Activated naive CD8-positive, alpha-beta T cell treated with anti-CD3 and anti-CD28 coated beads, Interleukin-2, amount 50 U/mL, for 16 hours (primary cell): ENCODE measurements around the gene PCDHGC4.

Source experiments
- DNase-seq: peaks from one replicate; pipeline ENCODE4 v3.0.0-alpha.2; 2020; ENCODE audit warnings: low read depth, low spot score

PCDHGC4 gene

DNA sequence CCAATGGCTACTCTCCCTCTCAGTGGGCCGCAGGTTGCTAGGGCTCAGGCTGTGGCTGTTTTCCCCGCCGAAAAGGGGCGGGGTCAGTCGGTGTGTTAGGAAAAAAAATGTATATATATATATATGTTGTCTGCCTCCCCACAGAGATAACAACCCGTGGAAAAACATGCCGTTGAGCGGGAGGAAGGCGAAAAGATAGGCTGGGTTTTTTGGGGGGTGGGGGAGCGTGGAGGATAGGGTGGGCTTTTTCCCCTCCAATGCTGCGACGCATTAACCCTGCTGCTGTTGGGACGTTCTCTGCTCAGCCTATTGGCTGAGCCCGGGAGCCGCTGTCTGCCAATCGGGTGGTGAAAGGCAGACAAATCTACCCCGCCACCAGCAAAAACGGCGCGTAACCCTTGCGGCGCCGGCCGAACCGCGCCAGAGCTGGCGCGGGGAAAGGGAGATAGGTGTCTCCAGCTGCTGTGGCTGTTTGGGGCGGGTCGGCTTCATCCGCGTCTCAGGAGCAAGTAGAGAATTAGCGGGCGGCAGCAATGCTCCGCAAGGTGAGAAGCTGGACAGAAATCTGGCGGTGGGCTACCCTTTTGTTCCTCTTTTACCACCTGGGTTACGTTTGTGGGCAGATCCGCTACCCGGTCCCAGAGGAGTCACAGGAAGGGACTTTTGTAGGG is at the start of gene PCDHGC4:
PCDHGC4 (plus strand) TSS at position 390 of the 671 bp plus-strand sequence; CDS start at position 534, 144 bp downstream.
- no peak for DNase-seq

DNA sequence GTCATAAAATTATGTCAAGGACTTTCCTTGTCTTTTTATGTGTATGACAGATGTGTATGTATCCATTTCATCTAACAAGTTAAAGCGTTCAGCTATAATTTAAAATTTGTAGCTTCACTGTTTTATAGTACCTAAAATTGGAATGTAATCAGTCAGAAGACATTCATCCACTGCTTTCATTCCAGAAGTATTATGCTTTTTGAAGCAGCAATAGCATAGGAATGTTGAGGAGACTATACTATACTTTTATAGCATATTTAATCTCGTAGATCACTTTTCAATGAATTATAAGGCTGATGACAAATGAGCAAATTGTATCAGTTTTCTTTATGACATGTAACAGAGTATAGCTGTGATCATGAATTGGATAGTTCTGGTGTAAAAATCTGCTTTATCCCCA is 47.6 kb upstream of the PCDHGC4 start:
- DNase-seq = no peak

- no peak for DNase-seq
Observed at GRCh38 chr5:141439411-141440141, 45.3 kb upstream of the PCDHGC4 start.

DNA sequence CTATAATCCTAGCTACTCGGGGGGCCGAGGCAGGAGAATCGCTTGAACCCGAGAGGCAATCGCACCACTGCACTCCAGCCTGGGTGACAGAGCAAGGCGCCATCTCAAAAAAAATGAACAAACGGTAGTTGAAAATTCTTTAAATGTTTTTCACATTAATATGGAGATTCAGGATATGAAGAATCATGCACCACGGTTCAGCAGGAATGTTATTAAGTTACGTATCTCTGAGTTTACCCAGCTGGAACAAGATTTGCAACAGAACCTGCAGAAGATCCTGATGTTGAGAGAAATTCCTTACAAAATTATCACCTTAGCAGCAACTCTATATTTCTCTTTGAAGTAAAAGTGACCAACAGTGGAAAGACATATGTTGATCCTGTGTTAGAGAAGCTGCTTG is 44.5 kb upstream of the PCDHGC4 start:
- no peak for DNase-seq

GRCh38 chr5:141441571-141442170 is 43.2 kb upstream of the PCDHGC4 start:
- DNase-seq = no peak

DNA sequence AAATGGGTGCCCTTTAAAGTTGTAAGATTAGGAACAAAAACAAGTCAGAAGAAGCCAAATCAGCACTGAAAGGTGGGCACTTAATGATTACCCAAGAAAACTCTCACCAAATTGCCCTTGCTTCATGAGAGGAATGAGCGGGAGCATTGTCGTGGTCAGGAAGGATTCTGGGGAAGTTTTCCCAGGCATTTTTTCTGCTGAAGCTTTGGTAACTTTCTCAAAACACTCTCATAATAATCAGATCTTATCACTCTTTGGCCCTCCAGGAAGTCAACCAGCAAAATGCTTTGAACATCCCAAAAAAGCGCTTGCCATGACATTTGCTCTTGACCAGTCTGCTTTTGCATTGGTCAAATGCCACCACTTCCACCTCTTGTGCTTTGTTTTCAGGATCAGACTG is 19.5 kb upstream of the PCDHGC4 start:
- DNase-seq = no peak

DNA sequence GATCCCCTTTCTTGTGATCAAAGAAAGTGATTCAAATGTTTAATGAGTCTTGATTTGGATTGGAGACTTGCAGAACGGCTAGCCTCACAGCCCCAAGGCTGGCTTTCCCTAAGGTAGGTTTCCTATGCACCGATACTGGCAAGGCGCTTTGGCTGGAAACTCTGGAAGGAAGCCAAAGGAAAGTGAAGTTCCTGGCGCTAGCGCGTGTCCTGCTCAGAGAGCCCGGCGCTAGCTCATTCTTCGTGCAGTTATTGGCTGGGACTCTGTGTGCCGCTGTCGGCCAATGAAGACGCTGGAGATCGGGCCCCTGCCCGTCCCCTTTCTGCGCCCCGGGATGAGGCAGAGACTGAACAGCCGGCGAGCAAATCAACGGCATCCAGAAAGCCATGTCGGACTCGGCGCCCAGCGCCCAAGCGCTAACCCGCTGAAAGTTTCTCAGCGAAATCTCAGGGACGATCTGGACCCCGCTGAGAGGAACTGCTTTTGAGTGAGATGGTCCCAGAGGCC is 9.2 kb upstream of the PCDHGC4 start, which contains the start of gene PCDHGC3:
PCDHGC3 (plus strand) TSS at position 342 of the 507 bp plus-strand sequence; CDS start at position 493, 151 bp downstream.
- DNase-seq = no peak

GRCh38 chr5:141476132-141476911 is 8.5 kb upstream of the PCDHGC4 start:
- DNase-seq = no peak

- no peak for DNase-seq
Observed at GRCh38 chr5:141477044-141477575, 7.7 kb upstream of the PCDHGC4 start.

DNA sequence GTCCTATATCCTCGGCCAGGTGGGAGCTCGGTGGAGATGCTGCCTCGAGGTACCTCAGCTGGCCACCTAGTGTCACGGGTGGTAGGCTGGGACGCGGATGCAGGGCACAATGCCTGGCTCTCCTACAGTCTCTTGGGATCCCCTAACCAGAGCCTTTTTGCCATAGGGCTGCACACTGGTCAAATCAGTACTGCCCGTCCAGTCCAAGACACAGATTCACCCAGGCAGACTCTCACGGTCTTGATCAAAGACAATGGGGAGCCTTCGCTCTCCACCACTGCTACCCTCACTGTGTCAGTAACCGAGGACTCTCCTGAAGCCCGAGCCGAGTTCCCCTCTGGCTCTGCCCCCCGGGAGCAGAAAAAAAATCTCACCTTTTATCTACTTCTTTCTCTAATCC is 7.0 kb upstream of the PCDHGC4 start:
- DNase-seq = no peak

GRCh38 chr5:141478321-141478945 is 6.4 kb upstream of the PCDHGC4 start:
- DNase-seq = no peak

GRCh38 chr5:141479776-141480175 is 5.1 kb upstream of the PCDHGC4 start:
- DNase-seq = no peak

DNA sequence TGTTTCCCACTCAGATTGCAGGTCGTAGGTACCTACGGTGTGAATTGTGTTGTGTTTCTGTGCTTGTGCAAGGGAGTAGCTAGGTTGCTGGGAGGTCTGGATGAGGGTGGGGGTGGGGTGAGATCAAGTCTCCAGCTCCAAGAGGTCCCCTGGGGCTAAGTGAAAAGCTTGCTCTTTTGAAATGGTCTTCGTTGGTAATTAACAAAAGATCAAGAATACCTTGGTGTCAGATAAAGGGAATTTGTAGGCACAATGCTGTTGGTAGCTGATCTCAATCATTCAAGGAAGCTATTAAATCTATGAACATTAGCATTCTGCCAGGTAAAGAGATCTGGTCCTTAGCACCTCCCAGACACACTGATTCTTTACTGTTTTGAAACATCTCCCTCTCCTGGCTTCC is 928 bp upstream of the PCDHGC4 start:
- DNase-seq = no peak

- DNase-seq = no peak
Observed at GRCh38 chr5:141484310-141484640, 555 bp upstream of the PCDHGC4 start.

GRCh38 chr5:141485321-141486055 is 658 bp downstream of the PCDHGC4 start:
- DNase-seq = no peak

DNA sequence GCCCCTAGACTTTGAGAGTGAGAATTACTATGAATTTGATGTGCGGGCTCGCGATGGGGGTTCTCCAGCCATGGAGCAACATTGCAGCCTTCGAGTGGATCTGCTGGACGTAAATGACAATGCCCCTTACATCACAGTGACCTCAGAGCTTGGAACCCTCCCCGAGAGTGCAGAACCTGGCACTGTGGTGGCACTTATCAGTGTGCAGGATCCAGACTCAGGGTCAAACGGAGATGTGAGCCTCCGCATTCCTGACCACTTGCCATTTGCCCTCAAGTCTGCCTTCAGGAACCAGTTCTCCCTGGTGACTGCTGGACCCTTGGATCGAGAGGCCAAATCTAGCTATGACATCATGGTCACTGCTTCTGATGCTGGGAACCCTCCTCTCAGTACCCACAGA is 1.3 kb downstream of the PCDHGC4 start:
- DNase-seq = no peak

DNA sequence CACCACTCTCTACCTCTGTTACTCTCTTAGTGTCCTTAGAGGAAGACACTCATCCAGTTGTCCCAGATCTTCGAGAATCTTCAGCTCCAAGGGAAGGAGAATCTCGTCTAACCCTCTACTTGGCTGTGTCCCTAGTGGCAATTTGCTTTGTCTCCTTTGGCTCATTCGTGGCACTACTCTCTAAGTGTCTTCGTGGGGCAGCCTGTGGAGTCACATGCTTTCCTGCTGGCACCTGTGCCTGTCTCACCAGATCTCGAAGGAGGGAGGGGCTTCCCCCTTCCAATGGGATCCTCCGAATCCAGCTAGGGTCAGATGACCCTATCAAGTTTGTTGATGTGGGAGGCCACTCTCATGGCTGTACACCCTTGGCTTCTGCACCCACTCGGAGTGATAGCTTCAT is 2.3 kb downstream of the PCDHGC4 start:
- DNase-seq = no peak

DNA sequence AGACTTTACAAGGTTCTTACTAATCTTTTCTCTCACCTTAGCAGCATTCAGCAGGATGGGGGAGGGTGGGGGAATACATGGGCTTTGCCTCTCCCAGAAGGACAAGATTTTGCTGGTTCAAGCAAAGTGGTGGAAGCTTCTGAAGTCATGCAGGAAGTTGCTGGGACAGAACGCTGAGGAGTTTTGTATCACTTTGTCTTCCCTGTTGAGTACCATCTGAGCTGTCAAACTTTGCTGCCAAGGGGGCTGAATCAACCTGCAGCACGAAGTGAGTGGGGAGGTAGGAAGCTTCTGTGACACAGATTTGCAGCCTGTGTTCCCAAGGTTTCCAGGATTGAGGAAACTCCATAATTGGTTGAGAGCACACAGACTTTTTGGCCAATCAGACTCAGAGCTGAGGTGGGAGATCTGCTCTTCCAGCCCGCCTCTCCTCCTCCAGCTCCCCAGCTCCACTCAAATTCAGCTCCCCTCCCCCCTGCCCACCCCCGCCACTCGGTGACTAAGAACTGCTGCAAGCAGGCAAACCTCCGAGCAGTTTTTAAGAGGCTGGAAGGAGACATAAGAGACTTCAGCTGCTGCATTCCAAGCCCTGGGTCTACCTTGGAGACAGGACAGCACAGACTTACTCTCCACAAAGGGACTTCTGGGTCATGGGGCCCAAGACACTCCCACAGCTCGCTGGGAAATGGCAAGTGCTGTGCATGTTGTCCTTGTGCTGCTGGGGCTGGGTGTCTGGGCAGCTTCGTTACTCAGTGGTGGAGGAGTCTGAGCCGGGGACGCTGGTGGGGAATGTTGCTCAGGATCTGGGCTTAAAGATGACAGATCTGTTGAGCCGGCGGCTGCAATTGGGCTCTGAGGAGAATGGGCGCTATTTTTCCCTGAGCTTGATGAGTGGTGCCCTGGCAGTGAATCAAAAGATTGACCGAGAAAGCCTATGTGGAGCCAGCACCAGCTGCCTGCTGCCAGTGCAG is 4.0 kb downstream of the PCDHGC4 start, which contains the start of gene PCDHGC5:
PCDHGC5 (plus strand) TSS at position 491 of the 971 bp plus-strand sequence; CDS start at position 651, 160 bp downstream.
- no peak for DNase-seq

- no peak for DNase-seq
Observed at GRCh38 chr5:141489841-141490240, 5.0 kb downstream of the PCDHGC4 start.
